Measurements from ENCODE around the gene APP.
A peak's percentile ranks its signal among the peaks of the same experiment; 100 is the strongest.
"Not testable (repeated sequence)": the region's sequence is repeated elsewhere in the genome, so short reads cannot be mapped to it uniquely, and the experiment has no call there.

Gene APP

DNA sequence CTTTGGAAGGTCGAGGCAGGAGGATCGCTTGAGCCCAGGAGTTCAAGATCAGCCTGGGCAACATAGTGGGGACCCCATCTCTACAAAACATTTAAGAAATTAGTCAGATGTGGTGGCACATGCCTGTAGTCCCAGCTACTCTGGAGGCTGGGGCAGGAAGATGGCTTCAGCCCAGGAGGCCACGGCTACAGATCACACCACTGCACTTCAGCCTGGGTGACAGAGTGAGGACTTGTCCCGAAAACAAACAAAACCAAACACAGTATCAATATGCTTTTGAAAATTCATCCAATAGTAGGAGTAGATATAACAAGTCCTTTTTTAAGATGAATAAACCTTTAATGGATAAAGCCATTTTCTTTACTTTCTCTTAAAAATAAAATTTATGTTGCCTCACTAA is 8.5 kb downstream of the APP start:
- no peak for DNase-seq

GRCh38 chr21:26159869-26160268 is 10.7 kb downstream of the APP start:
- DNase-seq = no peak

DNA sequence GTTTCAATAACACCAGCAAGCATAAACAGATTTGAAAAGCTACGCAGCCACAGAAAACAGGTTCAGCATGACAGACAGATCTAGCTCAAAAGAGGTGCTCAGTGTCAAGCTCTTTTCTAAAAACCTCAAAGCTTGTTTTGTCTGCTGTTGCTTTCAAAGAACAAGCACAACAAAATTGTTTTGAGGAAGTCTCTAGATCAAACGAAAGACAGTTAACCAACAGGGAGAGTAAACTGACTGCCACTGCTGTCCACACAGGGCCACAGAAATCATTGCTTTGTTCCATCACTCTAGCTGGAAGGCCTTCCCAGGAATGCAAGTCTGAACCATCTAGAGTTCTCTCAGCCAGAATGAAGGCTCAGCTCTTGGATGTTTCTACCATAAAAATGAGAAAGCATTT is 12.8 kb downstream of the APP start:
- no peak for DNase-seq

GRCh38 chr21:26154753-26155152 is 15.8 kb downstream of the APP start:
- DNase-seq = no peak

GRCh38 chr21:26153758-26154157 is 16.8 kb downstream of the APP start:
- DNase-seq = no peak

- no peak for DNase-seq
Measured at GRCh38 chr21:26148840-26149354, 21.7 kb downstream of the APP start.

- no peak for DNase-seq
Measured at GRCh38 chr21:26148071-26148839, 22.3 kb downstream of the APP start.

DNA sequence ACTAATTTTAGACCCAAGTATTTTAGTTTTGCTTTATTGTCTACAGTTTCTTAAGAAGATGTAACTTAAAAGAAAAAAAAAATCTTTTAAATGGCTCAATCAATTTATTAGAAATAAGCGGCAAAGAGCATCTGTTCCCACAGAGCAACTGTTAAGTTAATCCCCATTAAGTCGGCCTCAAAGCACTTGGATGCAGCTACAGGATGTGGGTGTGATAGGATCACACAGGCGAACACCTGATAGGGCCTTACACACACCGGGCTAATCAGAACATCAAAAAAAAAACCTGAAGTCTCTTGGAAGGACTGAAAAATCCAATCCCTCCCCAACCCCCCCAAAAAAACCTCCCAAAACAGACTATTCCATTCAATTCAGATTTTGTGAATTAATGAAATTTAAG is 23.0 kb downstream of the APP start:
- no peak for DNase-seq

GRCh38 chr21:26146681-26147080 is 23.9 kb downstream of the APP start:
- DNase-seq = no peak

DNA sequence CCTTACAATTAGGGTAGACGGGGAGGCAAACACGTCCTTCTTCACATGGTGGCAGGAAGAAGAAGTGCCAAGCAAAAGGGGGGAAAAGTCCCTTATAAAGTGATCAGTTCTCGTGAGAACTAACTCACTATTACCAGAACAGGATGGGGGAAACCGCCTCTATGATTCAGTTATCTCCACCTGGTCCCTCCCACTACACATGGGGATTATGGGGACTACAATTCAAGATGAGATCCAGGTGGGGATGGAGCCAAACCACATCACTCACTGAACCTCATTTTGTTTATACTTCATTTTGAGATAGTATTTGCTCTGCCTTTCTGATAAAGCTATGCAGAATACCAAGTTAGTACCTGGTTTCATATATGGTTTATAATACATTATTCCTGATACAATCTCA is 26.5 kb downstream of the APP start:
- no peak for DNase-seq

DNA sequence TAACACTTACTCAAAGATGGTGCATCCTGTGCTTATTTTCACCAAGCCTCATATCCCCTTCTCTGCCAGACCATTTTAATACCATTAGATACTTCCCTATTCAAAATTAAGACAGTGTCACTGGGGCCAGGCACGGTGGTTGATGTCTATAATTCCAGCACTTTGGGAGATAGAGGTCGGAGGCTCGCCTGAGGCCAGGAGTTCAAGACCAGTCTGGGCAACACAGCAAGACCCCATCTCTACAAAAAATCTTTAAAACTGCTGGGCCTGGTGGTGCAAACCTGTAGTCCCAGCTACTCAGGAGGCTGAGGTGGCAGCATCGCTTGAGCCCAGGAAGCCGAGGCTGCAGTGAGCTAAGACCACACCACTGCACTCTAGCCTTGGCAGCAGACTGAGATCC is 28.2 kb downstream of the APP start:
- DNase-seq = no peak

GRCh38 chr21:26140926-26141325 is 29.6 kb downstream of the APP start:
- no peak for DNase-seq

- DNase-seq = no peak
Measured at GRCh38 chr21:26140164-26140579, 30.4 kb downstream of the APP start.

DNA sequence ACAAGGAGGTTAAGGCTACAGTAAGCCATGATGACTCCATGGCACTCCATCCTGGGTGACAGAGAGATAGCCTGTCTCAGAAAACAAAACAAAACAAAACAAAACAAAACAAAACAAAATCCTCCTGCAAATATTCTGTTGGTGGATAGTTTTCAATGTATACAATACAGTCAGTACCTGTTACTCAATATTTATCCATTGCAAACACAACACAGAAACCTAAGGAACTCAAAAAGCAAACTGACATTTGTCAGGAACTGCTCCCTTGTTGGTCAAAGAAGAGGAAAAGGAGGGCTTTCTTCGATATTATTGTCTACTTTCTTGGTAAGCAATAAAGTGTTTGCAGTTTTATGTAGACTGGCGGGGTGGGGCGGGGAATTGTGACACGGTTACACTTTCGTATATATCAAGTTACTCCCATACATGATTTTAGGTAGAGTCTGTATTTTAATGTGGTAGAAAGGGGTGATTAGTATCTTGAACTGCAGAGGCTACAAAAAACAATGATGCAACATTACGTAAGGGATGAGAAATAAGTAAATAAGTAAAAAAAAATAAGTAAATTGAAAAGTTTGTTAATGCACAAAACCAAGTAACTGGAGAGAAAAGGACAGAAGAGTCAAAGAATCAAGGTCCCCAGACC is 31.8 kb downstream of the APP start:
- DNase-seq = no peak

- DNase-seq = no peak
Measured at GRCh38 chr21:26137379-26138060, 33.0 kb downstream of the APP start.

DNA sequence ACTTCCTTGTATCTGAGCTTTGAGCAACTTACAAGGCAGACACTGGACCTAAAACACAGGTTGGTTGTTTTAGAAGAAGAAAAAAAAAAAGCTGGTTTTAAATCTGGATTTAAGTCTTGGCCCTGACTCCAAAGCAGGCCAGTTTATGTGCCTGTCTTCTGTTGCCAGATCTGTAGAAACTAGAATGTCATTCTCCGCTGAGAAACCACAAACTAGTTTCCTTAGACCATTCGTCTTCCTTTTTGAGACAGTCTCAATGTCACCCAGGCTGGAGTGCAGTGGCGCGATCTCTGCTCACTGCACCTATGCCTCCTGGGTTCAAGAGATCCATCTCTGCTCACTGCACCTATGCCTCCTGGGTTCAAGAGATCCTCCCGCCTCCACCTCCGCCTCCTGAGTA is 33.9 kb downstream of the APP start:
- DNase-seq = no peak

DNA sequence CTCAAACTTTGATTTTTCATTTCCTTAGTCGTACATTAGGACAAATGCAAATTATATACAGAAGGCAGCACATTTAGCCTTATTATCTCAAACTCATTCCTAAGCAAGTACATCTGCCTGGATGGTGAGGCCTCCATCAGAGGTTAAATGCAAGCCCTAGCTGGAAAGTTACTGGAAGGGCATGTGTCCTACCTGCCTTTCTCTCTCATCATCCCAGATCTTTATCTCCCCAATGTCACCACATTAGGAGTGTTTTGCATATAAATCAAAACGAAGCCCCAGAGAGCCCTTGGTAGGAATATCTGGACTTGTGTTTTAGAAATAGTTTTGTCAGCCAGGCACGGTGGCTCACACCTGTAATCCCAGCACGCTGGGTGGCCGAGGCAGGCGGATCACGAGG is 35.0 kb downstream of the APP start:
- peak; percentile 3 to 7 for DNase-seq

- no peak for DNase-seq
Measured at GRCh38 chr21:26131554-26131953, 39.0 kb downstream of the APP start.

DNA sequence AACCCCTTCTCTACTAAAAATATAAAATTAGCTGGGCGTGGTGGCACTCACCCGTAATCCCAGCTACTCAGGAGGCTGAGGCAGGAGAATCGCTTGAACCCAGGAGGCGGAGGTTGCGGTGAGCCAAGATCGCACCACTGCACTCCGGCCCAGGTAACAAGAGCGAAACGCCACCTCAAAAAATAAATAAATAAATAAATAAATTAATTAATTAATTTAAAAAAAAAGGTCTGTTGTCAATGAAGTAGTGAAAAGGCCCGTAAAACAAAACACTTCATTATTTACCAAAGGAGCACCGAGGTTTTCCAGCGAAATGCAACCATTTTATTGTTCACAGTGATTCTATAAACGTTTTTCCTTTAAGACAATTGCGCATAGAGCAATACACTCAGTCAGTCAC is 39.5 kb downstream of the APP start:
- not testable (repeated sequence) for DNase-seq

DNA sequence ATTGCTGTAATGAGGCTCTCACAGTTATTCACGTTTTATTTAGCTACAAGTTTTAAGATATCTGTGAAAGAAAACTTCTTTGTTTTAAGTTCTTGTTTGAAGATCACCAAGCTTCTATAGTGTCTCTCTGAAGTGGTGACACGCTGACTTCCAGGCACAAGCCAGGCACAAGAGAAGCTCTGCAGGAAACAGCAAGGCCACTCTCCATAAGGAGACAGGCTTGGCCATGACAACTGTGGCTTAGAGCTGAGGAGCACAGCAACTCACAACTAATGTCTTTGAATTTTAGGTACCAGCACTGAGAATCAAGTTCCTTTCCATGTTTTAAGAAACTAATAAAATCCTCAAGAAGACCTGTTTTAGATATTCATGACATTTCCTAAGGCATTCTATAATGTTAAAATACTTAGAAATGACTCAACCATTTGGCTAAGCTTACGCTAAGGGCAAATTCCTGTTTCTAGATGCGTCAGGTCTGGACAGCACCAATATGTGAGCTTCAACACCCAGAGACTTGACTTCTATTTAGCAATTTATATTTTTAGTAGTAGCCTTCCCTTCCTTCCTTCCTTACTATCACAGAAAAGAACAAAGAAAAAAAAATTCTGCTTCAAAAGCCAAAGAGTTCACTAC is 40.2 kb downstream of the APP start:
- DNase-seq = no peak

GRCh38 chr21:26127918-26128317 is 42.7 kb downstream of the APP start:
- no peak for DNase-seq

DNA sequence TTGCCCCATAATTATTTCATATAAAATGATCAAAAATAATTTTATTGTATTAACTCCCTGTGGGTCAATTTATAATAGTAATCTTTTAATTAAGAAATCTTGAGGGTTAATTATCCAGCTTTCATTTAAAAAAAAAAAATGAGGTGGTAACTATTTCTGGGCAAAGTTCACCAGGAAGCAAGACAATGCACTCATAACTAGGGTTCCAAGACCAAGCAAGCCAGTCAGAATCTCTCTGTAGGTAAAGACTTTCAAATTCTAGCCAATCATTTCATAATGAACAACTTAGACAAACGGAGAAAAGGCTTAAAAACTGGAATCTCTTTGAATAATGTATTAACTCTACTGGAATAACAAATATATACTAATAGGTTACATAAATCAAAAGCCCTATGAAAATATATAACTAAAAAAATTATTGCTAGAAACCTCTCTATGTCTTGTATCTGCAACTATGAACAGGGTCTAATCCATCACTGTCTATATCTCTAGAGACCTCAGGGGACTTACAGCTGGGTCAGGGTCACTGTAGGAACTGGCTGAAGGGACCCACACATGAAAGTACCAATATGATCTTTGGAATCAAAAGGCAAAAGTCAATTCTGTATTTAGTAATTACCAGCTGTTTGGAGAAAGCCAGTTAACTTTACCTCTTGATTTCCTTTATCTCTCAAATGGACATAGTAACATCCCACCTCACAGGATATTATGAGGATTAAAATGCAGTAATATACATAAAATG is 43.3 kb downstream of the APP start:
- DNase-seq = no peak

- no peak for DNase-seq
Measured at GRCh38 chr21:26126168-26126553, 44.4 kb downstream of the APP start.

Measured in NCI-H526 (cell line).